ENCODE results near the gene CXCL13. TPM values are rescaled to one million over a fixed set of nuclear protein-coding genes. Genes with fewer than 3 reads are reported as not detected.
"Not testable (repeated sequence)": the region's sequence is repeated elsewhere in the genome, so short reads cannot be mapped to it uniquely, and the experiment has no call there.

The CXCL13 gene
- total and polyA plus RNA-seq, 2 of the 13 experiments (the other 11 are each of a cell fraction or from before 2014, with no cell fraction given) = not detected

- H3K4me3 ChIP-seq (replicated peaks in 1 of 3; ENCODE audit: insufficient read depth in 1 of 3, low read depth in 2 of 3, low read length in 3 of 3); H3K9ac ChIP-seq (ENCODE audit: insufficient read depth, low read depth, low read length); H3K27ac ChIP-seq (ENCODE audit: extremely low read length, insufficient read depth, low read length); H3K4me1 ChIP-seq (ENCODE audit: insufficient read depth, low read length); DNase-seq (ENCODE audit: low spot score); H3K27me3 ChIP-seq (ENCODE audit: control insufficient read depth in 1 of 2, insufficient read depth in 2 of 2, low read length in 2 of 2); H3K9me3 ChIP-seq (ENCODE audit: low read length); H3K79me2 ChIP-seq (ENCODE audit: insufficient read depth, low read length); CTCF ChIA-PET (ENCODE audit: low intra/inter-chr PET ratio, low total read pairs); H2AFZ ChIP-seq (ENCODE audit: low read length); H3K36me3 ChIP-seq (replicated peaks in 1 of 2; ENCODE audit: control insufficient read depth in 1 of 2, insufficient read depth in 2 of 2, low read length in 2 of 2); intact Hi-C loops (cut with micrococcal nuclease; ENCODE audit: unreplicated experiment); H4K20me1 ChIP-seq (ENCODE audit: insufficient read depth, low read length); ATAC-seq; FAIRE-seq; in situ Hi-C loops (cut with HindIII; ENCODE audit: extremely low pct_ligation_motif_present, low pct_unique_long_range_greater_than_20kb); BruUV-seq (replicated peaks); H3K4me2 ChIP-seq (ENCODE audit: low read depth, low read length): not testable (repeated sequence)
- WGBS (ENCODE audit: low lambda C conversion rate) = 77% methylated on average over 5 of the region's 12 CpGs
- POLR2A ChIA-PET = interaction anchor here (0.6 kb wide), 1 partner anchor 1533 kb away, joined by 3 read pairs; no protein-coding TSS in a partner anchor
Measured at GRCh38 chr4:77561720-77562119, 43.9 kb upstream of the CXCL13 start.

GRCh38 chr4:77564231-77564630 lies 41.4 kb upstream of the CXCL13 start:
- no peaks in the 10 kb centered on the region for H3K79me2 ChIP-seq (ENCODE audit: insufficient read depth, low read length)
- ChIA-PET POLR2A (no interaction called here), CTCF (ENCODE audit: low intra/inter-chr PET ratio, low total read pairs) (no interaction called here)
- H3K36me3 ChIP-seq (replicated peaks in 1 of 2; ENCODE audit: control insufficient read depth in 1 of 2, insufficient read depth in 2 of 2, low read length in 2 of 2) = no peaks in the 10 kb centered on the region
- in situ Hi-C loops (cut with HindIII; ENCODE audit: extremely low pct_ligation_motif_present, low pct_unique_long_range_greater_than_20kb) = no loop called here
- H2AFZ ChIP-seq (ENCODE audit: low read length) = no peak overlapping the region
- H3K27me3 ChIP-seq (ENCODE audit: control insufficient read depth in 1 of 2, insufficient read depth in 2 of 2, low read length in 2 of 2) = no peaks in the 10 kb centered on the region
- no peak overlapping the region for H3K27ac ChIP-seq (ENCODE audit: extremely low read length, insufficient read depth, low read length)
- intact Hi-C loops (cut with micrococcal nuclease; ENCODE audit: unreplicated experiment) = no loop called here
- no peak overlapping the region for H3K4me2 ChIP-seq (ENCODE audit: low read depth, low read length)
- no TSS peak for BruUV-seq (replicated peaks)
- H3K9ac ChIP-seq (ENCODE audit: insufficient read depth, low read depth, low read length) = no peak overlapping the region
- H3K4me1 ChIP-seq (ENCODE audit: insufficient read depth, low read length) = no peaks in the 10 kb centered on the region
- H3K9me3 ChIP-seq (ENCODE audit: low read length) = no peaks in the 10 kb centered on the region; the same call in 1 of the 2 replicates
- FAIRE-seq = no peak
- WGBS (ENCODE audit: low lambda C conversion rate) = 4% methylated on average over 2 of the region's 2 CpGs
- ATAC-seq = no peak
- no peak for DNase-seq (ENCODE audit: low spot score)
- no peak overlapping the region for H3K4me3 ChIP-seq (replicated peaks in 1 of 3; ENCODE audit: insufficient read depth in 1 of 3, low read depth in 2 of 3, low read length in 3 of 3)
- H4K20me1 ChIP-seq (ENCODE audit: insufficient read depth, low read length) = no peaks in the 10 kb centered on the region
- TF ChIP-seq SRY (CRISPR knock-in tag; IDR thresholded peaks at IDR 0.05) = no peak
- TF ChIP-seq ZNF24 (IDR thresholded peaks at IDR 0.05) = no peak
- no peak for TF ChIP-seq KDM6A (CRISPR knock-in tag; IDR thresholded peaks at IDR 0.05; ENCODE audit: low read depth)
- TF ChIP-seq ZNF263 (CRISPR knock-in tag; IDR thresholded peaks at IDR 0.05) = no peak
- no peak for TF ChIP-seq ARNTL (CRISPR knock-in tag; IDR thresholded peaks at IDR 0.05)
- no peak for TF ChIP-seq SOX13 (IDR thresholded peaks at IDR 0.05)
- TF ChIP-seq SOX13 (CRISPR knock-in tag; conservative IDR thresholded peaks at IDR 0.05 in 1 of 2, IDR thresholded peaks at IDR 0.05 in 1 of 2) = no peak
- no peak for TF ChIP-seq ZNF264 (CRISPR knock-in tag; IDR thresholded peaks at IDR 0.05)
- TF ChIP-seq HNRNPL (IDR thresholded peaks at IDR 0.05; ENCODE audit: low read depth, low read length) = no peak
- TF ChIP-seq ZNF772 (CRISPR knock-in tag; IDR thresholded peaks at IDR 0.05) = no peak
- no peak for TF ChIP-seq MBNL3 (CRISPR knock-in tag; conservative IDR thresholded peaks at IDR 0.05)
- no peak for TF ChIP-seq U2AF1 (optimal IDR thresholded peaks at IDR 0.05; ENCODE audit: low read depth, low read length)
- TF ChIP-seq ZNF609 (CRISPR knock-in tag; IDR thresholded peaks at IDR 0.05; ENCODE audit: borderline replicate concordance) = no peak
- TF ChIP-seq ZSCAN9 (CRISPR knock-in tag; IDR thresholded peaks at IDR 0.05; ENCODE audit: borderline replicate concordance) = no peak
- TF ChIP-seq REXO4 (CRISPR knock-in tag; IDR thresholded peaks at IDR 0.05; ENCODE audit: borderline replicate concordance) = no peak
- no peak for TF ChIP-seq MXI1 (IDR thresholded peaks at IDR 0.05; ENCODE audit: borderline replicate concordance, low read depth, low read length)
